ENCODE measurements around the gene IDH2. TPM values are rescaled to one million over a fixed set of nuclear protein-coding genes. Genes with fewer than 3 reads are reported as not detected.

The IDH2 gene
- total and polyA plus RNA-seq, 2 of the 13 experiments (the other 11 are each of a cell fraction or from before 2014, with no cell fraction given), result 121 to 145 TPM

DNA sequence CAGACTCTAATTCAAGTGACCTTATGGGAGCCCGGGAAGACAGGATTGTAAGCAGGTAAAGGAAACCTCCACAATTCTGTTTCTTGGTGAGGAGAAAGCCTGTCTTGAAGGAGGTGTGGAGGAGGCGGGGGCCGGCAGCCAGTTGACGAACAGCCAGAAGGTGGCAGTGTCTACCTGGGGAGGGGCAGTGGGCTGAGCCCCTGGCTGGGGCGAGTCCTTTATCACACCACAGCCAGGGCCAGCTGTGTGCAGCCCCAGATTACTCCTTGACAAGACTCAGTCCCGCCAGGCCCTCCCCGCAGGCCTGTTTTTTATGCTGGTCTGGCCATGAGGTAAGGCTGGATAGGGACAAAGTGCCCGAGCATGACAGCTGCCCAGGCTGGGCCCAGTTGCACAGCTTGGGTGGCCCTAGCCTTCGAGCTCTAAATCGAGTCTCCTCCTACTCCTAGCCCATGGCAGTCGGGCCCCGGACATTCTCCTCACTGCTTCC, 40.9 kb upstream of the IDH2 start (continued):
- TF ChIP-seq ZNF782 (CRISPR knock-in tag; IDR thresholded peaks at IDR 0.05; ENCODE audit: borderline replicate concordance) (no peak), FIP1L1 (IDR thresholded peaks at IDR 0.05; ENCODE audit: borderline replicate concordance, insufficient read depth, low read depth, low read length) (no peak), JUN (CRISPR knock-in tag; IDR thresholded peaks at IDR 0.05) (no peak), RCOR2 (CRISPR knock-in tag; IDR thresholded peaks at IDR 0.05) (no peak), STAT6 (CRISPR knock-in tag; IDR thresholded peaks at IDR 0.05; ENCODE audit: borderline replicate concordance) (no peak), ZNF788 (CRISPR knock-in tag; IDR thresholded peaks at IDR 0.05; ENCODE audit: borderline replicate concordance) (peak; percentile 62; the same call in 1 of the 2 replicates), MED1 (CRISPR knock-in tag; IDR thresholded peaks at IDR 0.05) (0 out of 2 replicates have a peak, but pooled peaks have one; percentile 26), SMC3 (IDR thresholded peaks at IDR 0.05; ENCODE audit: low read length) (peak; percentile 50), SMYD3 (CRISPR knock-in tag; IDR thresholded peaks at IDR 0.05) (no peak), KLF15 (CRISPR knock-in tag; IDR thresholded peaks at IDR 0.05; ENCODE audit: borderline replicate concordance) (no peak), GFI1 (CRISPR knock-in tag; IDR thresholded peaks at IDR 0.05; ENCODE audit: borderline replicate concordance) (no peak), ZNF460 (CRISPR knock-in tag; IDR thresholded peaks at IDR 0.05; ENCODE audit: borderline replicate concordance) (no peak), NR2F6 (IDR thresholded peaks at IDR 0.05) (no peak), NR2F6 (CRISPR knock-in tag; IDR thresholded peaks at IDR 0.05) (peak; percentile 45; the same call in 1 of the 2 replicates), CBX1 (IDR thresholded peaks at IDR 0.05; ENCODE audit: low read depth) (no peak), AGO2 (optimal IDR thresholded peaks at IDR 0.05; ENCODE audit: low read depth, low read length) (no peak), ZNF264 (CRISPR knock-in tag; IDR thresholded peaks at IDR 0.05) (no peak)
- TF ChIP-seq, protein P1, sequence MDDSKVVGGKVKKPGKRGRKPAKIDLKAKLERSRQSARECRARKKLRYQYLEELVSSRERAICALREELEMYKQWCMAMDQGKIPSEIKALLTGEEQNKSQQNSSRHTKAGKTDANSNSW (CRISPR knock-in tag; IDR thresholded peaks at IDR 0.05; ENCODE audit: borderline replicate concordance), result no peak
- TF ChIP-seq, protein P2, sequence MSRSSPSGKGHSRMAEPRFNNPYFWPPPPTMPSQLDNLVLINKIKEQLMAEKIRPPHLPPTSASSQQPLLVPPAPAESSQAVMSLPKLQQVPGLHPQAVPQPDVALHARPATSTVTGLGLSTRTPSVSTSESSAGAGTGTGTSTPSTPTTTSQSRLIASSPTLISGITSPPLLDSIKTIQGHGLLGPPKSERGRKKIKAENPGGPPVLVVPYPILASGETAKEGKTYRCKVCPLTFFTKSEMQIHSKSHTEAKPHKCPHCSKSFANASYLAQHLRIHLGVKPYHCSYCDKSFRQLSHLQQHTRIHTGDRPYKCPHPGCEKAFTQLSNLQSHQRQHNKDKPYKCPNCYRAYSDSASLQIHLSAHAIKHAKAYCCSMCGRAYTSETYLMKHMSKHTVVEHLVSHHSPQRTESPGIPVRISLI (CRISPR knock-in tag; IDR thresholded peaks at IDR 0.05; ENCODE audit: borderline replicate concordance), result peak; percentile 32; the same call in 1 of the 2 replicates
- TF ChIP-seq, protein P3, sequence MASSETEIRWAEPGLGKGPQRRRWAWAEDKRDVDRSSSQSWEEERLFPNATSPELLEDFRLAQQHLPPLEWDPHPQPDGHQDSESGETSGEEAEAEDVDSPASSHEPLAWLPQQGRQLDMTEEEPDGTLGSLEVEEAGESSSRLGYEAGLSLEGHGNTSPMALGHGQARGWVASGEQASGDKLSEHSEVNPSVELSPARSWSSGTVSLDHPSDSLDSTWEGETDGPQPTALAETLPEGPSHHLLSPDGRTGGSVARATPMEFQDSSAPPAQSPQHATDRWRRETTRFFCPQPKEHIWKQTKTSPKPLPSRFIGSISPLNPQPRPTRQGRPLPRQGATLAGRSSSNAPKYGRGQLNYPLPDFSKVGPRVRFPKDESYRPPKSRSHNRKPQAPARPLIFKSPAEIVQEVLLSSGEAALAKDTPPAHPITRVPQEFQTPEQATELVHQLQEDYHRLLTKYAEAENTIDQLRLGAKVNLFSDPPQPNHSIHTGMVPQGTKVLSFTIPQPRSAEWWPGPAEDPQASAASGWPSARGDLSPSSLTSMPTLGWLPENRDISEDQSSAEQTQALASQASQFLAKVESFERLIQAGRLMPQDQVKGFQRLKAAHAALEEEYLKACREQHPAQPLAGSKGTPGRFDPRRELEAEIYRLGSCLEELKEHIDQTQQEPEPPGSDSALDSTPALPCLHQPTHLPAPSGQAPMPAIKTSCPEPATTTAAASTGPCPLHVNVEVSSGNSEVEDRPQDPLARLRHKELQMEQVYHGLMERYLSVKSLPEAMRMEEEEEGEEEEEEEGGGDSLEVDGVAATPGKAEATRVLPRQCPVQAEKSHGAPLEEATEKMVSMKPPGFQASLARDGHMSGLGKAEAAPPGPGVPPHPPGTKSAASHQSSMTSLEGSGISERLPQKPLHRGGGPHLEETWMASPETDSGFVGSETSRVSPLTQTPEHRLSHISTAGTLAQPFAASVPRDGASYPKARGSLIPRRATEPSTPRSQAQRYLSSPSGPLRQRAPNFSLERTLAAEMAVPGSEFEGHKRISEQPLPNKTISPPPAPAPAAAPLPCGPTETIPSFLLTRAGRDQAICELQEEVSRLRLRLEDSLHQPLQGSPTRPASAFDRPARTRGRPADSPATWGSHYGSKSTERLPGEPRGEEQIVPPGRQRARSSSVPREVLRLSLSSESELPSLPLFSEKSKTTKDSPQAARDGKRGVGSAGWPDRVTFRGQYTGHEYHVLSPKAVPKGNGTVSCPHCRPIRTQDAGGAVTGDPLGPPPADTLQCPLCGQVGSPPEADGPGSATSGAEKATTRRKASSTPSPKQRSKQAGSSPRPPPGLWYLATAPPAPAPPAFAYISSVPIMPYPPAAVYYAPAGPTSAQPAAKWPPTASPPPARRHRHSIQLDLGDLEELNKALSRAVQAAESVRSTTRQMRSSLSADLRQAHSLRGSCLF (CRISPR knock-in tag; IDR thresholded peaks at IDR 0.05; ENCODE audit: borderline replicate concordance), result no peak
- TF ChIP-seq, protein P4, sequence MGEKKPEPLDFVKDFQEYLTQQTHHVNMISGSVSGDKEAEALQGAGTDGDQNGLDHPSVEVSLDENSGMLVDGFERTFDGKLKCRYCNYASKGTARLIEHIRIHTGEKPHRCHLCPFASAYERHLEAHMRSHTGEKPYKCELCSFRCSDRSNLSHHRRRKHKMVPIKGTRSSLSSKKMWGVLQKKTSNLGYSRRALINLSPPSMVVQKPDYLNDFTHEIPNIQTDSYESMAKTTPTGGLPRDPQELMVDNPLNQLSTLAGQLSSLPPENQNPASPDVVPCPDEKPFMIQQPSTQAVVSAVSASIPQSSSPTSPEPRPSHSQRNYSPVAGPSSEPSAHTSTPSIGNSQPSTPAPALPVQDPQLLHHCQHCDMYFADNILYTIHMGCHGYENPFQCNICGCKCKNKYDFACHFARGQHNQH (CRISPR knock-in tag; IDR thresholded peaks at IDR 0.05), result 0 out of 2 replicates have a peak, but pooled peaks have one; percentile 20
